Activated T-cell treated with anti-CD3 and anti-CD28 coated beads, Interleukin-2, amount 50 U/mL, for 4 hours (primary cell): ENCODE data around the gene PNKD. TPM values are rescaled to one million over a fixed set of nuclear protein-coding genes. Genes with fewer than 3 reads are reported as not detected.

Experiments used
- ATAC-seq, 2 donors: fragments of 200-7000 bp; cut with Tn5 transposase; one replicate each; pipeline ENCODE4 v1.10.0; 2021
- DNase-seq: peaks from one replicate; pipeline ENCODE4 v3.0.0-alpha.2; 2020
- H3K27me3 Mint-ChIP-seq: one replicate; pipeline ENCODE4 v1.8.0; 2021; ENCODE audit warnings: low read depth, mixed read lengths
- H3K36me3 Mint-ChIP-seq: one replicate; pipeline ENCODE4 v1.8.0; 2022; ENCODE audit warnings: mixed read lengths; ENCODE audit not compliant: insufficient read depth
- H3K4me1 Mint-ChIP-seq: one replicate; pipeline ENCODE4 v1.8.0; 2021; ENCODE audit warnings: low read depth, mixed read lengths
- H3K4me3 Mint-ChIP-seq: one replicate; pipeline ENCODE4 v1.8.0; 2021; ENCODE audit warnings: mild to moderate bottlenecking, moderate library complexity, mixed read lengths
- H3K9me3 Mint-ChIP-seq: one replicate; pipeline ENCODE4 v1.8.0; 2021; ENCODE audit warnings: mixed read lengths
- total RNA-seq, 3 donors: library from RNA; stranded (reverse); gene quantifications; one replicate each; pipeline ENCODE4 v1.2.1, GENCODE V29; 2021

Gene PNKD
- total RNA-seq, 3 donors from 2014 or later, result 14.7 to 19.1 (median 17.8) TPM

DNA sequence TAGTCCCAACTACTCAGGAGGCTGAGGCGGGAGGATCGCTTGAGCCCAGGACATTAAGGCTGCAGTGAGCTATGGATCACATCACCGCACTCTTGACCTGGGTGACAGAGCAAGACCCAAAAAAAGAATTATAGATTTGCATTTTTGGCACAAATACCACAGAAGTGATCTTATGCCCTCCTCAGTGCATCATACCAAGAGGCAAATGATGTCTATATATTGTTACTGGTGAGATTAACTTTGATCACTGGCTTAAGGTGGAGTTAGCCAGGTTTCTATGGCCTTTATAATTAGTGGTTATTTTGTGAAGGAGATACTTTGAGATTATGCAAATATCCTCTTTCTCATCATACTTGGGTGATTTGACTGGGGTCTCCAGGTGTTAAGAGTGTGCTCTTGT lies 64.2 kb downstream of the PNKD start:
- Mint-ChIP-seq H3K4me1 (no peaks in the 10 kb centered on the region), H3K27me3 (no peaks in the 10 kb centered on the region), H3K4me3 (no peak overlapping the region), H3K9me3 (no peaks in the 10 kb centered on the region), H3K36me3 (no peaks in the 10 kb centered on the region)
- DNase-seq (no peak), ATAC-seq (no peak)

DNA sequence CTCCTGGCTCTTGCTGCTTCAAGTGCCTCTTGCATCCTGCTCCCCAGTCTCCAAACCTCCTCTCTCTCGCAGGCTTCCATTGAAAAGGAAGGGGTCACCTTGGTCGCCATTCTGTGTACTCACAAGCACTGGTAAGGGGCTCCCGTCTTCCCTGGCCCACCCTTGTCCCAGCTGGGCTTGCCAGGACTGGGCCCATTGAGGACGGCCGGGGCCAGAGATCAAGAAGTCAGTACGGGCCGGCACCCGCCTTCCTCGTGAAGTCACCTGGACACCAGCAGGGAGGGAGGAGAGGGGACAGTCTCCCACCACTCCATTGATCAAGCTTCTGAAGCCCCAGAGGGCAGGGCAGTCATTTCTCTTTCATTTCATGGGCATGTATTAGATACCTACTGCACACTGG lies 70.3 kb downstream of the PNKD start:
- no peak overlapping the region for H3K4me3 Mint-ChIP-seq
- no peaks in the 10 kb centered on the region for H3K36me3 Mint-ChIP-seq
- H3K27me3 Mint-ChIP-seq, result no peaks in the 10 kb centered on the region
- no peaks in the 10 kb centered on the region for H3K4me1 Mint-ChIP-seq
- no peaks in the 10 kb centered on the region for H3K9me3 Mint-ChIP-seq
- DNase-seq, result no peak
- ATAC-seq, result no peak

DNA sequence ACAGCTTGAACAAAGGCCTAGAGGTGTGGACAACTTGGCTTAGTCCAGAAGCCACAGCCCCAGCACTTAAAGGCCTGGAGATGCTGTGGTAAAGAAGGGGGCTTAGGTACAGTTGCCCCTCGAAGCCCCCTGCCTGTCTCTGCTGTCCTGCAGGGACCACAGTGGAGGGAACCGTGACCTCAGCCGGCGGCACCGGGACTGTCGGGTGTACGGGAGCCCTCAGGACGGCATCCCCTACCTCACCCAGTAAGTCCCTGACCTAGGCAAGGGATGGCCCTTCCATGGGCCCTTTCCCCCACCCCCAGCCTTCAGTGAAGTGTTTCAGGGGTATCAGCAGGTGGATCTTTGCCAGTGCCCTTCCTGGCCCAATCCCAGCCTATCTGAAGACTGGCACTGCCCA lies 71.1 kb downstream of the PNKD start:
- Mint-ChIP-seq H3K4me3 (no peak overlapping the region), H3K4me1 (no peaks in the 10 kb centered on the region), H3K36me3 (no peaks in the 10 kb centered on the region), H3K9me3 (no peaks in the 10 kb centered on the region), H3K27me3 (no peaks in the 10 kb centered on the region)
- DNase-seq (no peak), ATAC-seq (no peak)

DNA sequence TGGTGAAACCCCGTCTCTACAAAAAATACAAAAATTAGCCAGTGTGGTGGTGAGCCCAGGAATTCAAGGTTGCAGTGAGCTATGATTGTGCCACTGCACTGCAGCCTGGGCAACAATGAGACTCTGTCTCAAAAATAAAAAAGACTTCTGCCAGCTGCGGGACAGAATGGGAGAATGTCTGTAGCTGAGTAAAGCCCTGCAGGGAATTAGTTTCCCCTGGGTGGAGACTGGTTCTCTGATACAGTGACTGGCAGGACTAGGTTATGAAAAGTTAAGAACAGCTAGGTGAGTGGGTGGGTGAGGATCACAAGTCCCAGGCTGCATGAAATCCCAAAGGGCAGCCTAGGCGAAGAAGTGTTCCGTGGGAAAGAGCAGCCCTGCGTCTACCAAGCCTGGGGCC lies 72.5 kb downstream of the PNKD start:
- no peak for DNase-seq
- Mint-ChIP-seq H3K9me3 (no peaks in the 10 kb centered on the region), H3K4me3 (no peak overlapping the region), H3K36me3 (no peaks in the 10 kb centered on the region), H3K27me3 (no peaks in the 10 kb centered on the region), H3K4me1 (no peaks in the 10 kb centered on the region)
- ATAC-seq, result no peak

DNA sequence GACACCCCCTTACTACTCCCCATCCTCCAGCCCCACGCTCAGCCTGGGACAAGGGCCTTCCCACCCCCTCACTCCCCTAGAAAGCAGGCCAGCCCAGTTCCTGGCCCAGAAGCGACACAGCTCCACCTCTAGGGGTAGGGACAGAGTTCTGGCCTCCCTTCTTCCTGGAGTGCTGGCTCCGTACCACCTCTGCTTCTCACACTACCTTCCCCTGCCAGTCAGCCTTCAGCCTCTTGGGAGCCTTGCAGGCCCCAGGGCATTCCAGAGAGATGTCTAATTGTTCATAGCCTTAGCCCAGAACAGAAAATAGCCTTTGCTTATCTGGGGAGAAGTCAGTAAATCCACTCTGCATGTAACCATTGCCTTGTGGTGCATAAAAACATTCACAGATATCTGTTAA lies 73.3 kb downstream of the PNKD start:
- no peaks in the 10 kb centered on the region for H3K36me3 Mint-ChIP-seq
- no peaks in the 10 kb centered on the region for H3K4me1 Mint-ChIP-seq
- H3K27me3 Mint-ChIP-seq, result no peaks in the 10 kb centered on the region
- ATAC-seq (no peak), DNase-seq (no peak)
- no peaks in the 10 kb centered on the region for H3K9me3 Mint-ChIP-seq
- H3K4me3 Mint-ChIP-seq, result no peak overlapping the region

DNA sequence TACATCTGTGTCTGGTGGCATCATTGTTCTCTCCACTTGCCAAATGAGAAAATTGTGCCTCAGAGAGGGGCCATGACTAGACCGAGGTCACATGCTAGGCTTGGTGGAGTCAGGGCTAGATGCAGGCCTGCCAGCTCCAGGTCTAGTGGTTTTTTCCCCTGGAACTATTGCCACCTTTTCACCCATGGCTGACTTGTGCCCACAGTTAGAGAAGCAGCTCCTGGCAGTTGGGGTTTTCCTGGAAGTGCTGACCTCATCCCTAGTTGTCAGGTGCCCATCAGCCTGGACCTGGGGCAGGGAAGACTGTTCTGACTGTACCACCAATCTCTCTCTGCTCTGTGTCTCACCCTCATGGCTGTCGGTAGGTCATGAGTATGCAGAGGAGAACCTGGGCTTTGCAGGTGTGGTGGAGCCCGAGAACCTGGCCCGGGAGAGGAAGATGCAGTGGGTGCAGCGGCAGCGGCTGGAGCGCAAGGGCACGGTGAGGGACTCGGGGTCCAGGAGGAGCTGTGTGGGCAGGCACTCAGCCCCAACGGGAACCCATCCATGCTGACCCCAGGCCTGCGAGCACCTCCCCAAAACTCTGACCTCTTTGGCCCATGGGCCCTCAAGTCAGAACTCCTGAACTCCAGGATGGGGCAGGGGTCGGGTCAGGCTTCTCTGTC lies 73.9 kb downstream of the PNKD start:
- H3K27me3 Mint-ChIP-seq, result no peaks in the 10 kb centered on the region

DNA sequence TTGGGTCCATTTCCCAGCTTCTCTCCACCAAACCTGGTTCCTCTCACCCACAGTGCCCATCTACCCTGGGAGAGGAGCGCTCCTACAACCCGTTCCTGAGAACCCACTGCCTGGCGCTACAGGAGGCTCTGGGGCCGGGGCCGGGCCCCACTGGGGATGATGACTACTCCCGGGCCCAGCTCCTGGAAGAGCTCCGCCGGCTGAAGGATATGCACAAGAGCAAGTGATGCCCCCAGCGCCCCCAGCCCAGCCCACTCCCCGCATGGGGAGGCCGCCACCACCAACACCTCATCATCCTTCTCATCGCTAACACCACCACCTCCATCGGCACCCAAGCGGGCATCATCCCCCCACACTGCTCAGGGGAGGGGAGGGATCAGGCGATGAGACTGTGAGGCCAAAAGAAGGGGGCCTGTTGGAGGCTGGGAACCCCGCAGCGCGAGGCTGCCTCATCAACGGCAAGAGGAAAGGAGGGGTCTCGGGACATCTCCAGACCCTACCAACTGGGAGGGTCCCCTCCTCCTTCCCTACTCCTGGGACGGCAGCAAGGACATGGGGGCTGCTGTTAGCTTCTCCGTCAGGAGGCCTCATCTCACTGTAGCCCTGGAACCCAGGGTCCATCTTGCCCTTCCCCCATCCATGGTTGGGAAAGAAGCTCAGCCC lies 74.6 kb downstream of the PNKD start:
- H3K9me3 Mint-ChIP-seq, result no peaks in the 10 kb centered on the region
- H3K36me3 Mint-ChIP-seq, result no peaks in the 10 kb centered on the region
- no peak overlapping the region for H3K4me3 Mint-ChIP-seq
- ATAC-seq (no peak), DNase-seq (no peak)
- no peaks in the 10 kb centered on the region for H3K27me3 Mint-ChIP-seq
- no peaks in the 10 kb centered on the region for H3K4me1 Mint-ChIP-seq

More for the DNA sequence above, 73.9 kb downstream of the PNKD start:
- Mint-ChIP-seq H3K36me3 (no peaks in the 10 kb centered on the region), H3K4me1 (no peaks in the 10 kb centered on the region), H3K9me3 (no peaks in the 10 kb centered on the region), H3K4me3 (no peak overlapping the region)
- no peak for ATAC-seq
- DNase-seq, result no peak

DNA sequence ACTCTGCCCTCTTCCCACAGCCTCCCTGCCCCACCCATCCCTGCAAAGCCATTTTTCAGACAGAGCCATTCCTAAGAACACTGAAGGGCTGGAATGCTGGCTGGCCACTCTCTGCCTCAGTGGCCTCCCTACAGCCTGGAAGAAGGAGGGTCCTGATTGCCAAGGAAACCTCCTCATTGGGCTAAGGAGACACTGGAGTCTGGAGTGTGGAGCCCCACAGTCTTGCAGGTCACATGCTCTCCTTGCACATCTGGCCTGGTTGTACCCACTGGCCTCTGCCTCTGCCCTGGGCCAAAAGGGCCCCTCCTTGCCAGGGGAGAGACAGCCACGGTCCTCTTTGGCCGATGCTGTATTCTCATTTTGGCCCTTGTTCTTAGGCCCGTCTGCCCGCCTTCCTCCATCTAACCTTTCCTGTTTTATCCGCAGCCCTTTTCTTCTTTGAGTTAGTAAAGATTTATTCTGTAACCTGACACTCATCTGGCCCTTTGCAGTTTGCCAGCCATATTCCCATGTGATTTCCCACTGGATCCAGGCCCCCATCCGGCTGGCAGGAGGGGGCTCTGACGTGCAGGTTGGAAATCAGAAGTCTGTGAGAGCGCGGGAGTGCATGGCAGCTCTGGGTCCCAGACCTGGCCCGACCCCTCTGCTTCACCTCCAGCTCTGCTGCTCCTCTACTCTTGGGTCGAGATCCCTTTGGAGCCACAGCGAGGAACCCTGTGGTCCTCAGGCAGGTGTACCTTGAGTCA lies 75.3 kb downstream of the PNKD start:
- no peaks in the 10 kb centered on the region for H3K36me3 Mint-ChIP-seq
- H3K4me1 Mint-ChIP-seq, result no peaks in the 10 kb centered on the region
- H3K9me3 Mint-ChIP-seq, result no peaks in the 10 kb centered on the region
- ATAC-seq (no peak), DNase-seq (no peak)
- no peaks in the 10 kb centered on the region for H3K27me3 Mint-ChIP-seq
- no peak overlapping the region for H3K4me3 Mint-ChIP-seq

DNA sequence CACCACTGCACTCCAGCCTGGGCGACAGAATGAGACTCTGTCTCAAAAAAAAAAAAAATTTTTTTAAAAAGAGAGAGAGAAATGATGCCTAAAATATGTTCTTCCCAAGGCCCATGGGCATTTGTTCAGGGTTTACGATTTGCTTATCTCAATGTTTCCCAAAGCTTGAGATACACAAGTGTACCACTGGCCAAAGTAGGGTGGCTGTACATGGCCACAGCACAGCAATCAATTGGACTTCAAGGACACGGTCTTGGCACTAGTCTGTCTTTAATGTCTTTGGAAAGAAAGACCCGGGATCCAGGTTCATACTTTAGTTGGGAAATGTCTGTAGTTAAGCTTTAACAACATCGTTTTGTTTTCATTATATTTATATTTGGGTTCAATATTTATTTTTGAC lies 76.9 kb downstream of the PNKD start:
- Mint-ChIP-seq H3K9me3 (peaks cover 6% of the 10 kb centered on the region), H3K27me3 (no peaks in the 10 kb centered on the region), H3K36me3 (no peaks in the 10 kb centered on the region), H3K4me3 (no peak overlapping the region), H3K4me1 (no peaks in the 10 kb centered on the region)
- DNase-seq (no peak), ATAC-seq (no peak)

DNA sequence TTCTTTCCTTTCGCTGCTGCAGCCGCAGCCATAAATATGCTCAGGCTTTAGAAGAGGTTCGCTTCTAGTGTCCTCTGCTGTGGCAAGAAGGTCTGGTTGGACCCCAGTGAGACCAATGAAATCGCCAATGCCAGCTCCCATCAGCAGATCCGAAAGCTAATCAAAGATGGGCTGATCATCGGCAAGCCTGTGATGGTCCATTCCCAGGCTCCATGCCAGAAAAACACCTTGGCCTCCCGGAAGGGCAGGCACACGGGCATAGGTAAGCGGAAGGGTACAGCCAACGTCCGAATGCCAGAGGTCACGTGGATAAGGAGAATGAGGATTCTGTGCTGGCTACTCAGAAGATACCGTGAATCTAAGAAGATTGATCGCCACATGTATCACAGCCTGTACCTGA lies 83.7 kb downstream of the PNKD start:
- no peaks in the 10 kb centered on the region for H3K36me3 Mint-ChIP-seq
- ATAC-seq (no peak), DNase-seq (no peak)
- no peaks in the 10 kb centered on the region for H3K27me3 Mint-ChIP-seq
- H3K9me3 Mint-ChIP-seq, result peaks cover 12% of the 10 kb centered on the region
- no peak overlapping the region for H3K4me3 Mint-ChIP-seq
- H3K4me1 Mint-ChIP-seq, result no peaks in the 10 kb centered on the region

DNA sequence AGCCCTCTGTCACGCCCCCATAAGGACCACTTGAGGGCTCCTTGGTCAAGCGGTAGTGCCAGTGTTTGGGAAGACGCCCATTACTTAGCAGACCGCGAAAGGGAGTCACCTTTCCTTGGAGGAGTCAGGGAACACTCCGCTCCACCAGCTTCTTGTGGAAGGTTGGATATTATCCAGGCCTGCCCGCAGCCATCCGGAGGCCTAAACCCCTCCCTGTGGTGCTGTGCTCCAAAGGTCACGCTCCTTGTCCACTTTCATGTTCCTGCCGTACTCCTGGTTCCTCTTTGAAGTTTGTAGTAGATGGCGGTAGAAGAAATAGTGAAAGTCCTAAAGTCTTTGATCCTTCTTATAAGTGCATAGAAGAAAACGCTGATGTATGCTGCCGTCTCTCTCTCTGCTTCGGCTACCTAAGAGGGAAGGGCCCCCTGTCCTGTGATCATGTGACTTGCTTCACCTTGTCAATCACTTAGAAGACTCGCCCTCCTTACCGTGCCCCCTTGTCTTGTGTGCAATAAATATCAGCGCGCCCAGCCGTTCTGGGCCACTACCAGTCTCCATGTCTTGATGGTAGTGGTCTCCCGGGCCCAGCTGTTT lies 84.6 kb downstream of the PNKD start:
- ATAC-seq (no peak), DNase-seq (no peak)
- H3K4me3 Mint-ChIP-seq, result no peak overlapping the region
- no peaks in the 10 kb centered on the region for H3K4me1 Mint-ChIP-seq
- peaks cover 12% of the 10 kb centered on the region for H3K9me3 Mint-ChIP-seq
- no peaks in the 10 kb centered on the region for H3K36me3 Mint-ChIP-seq
- H3K27me3 Mint-ChIP-seq, result no peaks in the 10 kb centered on the region

DNA sequence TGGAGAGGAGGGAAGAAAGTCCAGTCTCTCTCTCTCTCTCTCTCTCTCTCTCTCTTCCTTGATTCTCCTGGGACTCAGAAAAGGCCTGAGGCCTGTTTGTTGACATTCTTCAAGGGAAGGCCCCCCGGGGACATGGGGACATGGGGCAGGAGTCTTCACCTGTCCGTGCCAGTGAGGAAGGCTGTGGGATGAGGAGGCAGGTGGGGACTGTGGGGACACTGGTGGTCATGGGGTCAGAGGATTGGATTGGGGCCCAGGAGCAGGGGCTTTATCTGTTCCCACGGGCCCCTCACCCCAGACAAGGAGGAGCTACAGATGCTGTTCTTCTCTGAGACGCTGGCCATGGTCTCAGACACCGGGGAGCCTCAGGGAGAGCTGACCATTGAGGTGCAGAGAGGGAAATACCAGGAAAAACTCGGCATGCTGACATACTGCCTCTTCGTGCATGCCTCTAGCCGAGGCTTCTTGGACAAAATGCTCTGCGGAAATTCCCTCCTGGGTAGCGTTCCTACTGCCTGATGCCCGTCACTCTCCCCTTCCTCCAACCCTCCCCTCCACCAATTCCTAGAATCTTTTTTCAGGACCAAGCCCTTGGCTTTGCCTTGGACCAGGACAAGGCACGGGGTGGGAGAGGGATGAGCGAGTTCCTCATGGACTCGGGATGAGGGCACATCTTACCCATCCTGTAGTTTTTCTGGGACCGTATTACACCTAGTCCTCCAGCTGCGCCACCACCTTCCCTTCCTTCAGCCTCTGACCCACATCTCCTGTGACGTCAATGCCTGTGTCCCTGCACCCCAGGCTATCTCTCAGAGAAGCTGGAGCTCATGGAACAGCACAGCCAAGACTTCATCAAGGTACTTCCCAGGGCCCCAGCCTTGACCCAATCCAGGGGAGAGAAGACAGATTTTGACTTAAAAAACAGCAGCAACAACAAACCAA lies 87.2 kb downstream of the PNKD start:
- ATAC-seq, result no peak
- Mint-ChIP-seq H3K9me3 (peaks cover 4% of the 10 kb centered on the region), H3K36me3 (no peaks in the 10 kb centered on the region), H3K27me3 (no peaks in the 10 kb centered on the region), H3K4me1 (no peaks in the 10 kb centered on the region), H3K4me3 (no peak overlapping the region)
- no peak for DNase-seq

DNA sequence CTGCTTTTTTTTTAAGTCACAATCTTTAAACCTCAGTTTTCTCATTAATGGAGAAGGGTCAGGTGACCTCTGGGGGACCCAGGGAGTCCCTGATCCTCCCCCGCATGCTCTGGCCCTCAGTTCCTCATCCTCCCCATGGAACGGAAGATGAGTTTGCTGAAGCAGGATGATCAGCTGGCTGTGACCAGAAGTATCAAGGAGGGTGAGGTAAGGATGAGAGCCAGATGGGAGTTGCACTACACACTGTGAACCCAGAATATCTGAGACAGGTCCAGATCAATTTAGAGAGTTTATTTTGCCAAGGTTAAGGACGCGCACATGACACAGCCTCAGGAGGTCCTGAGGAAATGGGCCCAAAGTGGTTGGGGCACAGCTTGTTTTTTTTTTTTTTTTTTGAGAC lies 90.1 kb downstream of the PNKD start:
- ATAC-seq, result no peak
- no peaks in the 10 kb centered on the region for H3K36me3 Mint-ChIP-seq
- no peak overlapping the region for H3K4me3 Mint-ChIP-seq
- no peaks in the 10 kb centered on the region for H3K27me3 Mint-ChIP-seq
- no peaks in the 10 kb centered on the region for H3K4me1 Mint-ChIP-seq
- no peak for DNase-seq
- no peaks in the 10 kb centered on the region for H3K9me3 Mint-ChIP-seq

DNA sequence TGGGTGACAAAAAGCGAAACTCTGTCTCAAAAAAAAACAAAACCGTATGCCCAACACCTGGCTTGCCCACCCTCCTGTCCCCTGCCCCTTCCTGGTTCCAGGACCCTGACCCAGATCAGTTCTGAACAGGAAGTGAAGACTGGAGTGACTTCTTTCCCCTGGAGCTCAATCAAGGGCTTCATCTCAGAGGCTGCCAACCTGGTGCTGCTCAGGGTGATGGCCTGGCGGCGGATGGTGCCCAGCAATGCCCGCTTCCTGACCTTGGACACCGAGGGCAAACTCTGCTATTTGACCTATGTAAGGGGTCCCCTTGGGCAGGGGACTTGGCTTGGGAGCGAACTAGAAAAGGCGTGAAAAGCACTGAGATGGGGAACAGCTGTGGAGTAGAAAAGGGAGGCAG lies 92.3 kb downstream of the PNKD start:
- H3K9me3 Mint-ChIP-seq, result no peaks in the 10 kb centered on the region
- DNase-seq, result no peak
- H3K4me1 Mint-ChIP-seq, result peaks cover 2% of the 10 kb centered on the region
- H3K27me3 Mint-ChIP-seq, result no peaks in the 10 kb centered on the region
- no peaks in the 10 kb centered on the region for H3K36me3 Mint-ChIP-seq
- no peak overlapping the region for H3K4me3 Mint-ChIP-seq
- no peak for ATAC-seq
